SU-DHL-6 (cell line): Measurements from ENCODE around the gene SLC8B1.

Source experiments
- H2AFZ ChIP-seq: fragments of 200-600 bp; sonication (generic); 2 replicates; pipeline ENCODE4 v1.6.1; 2014; ENCODE audit warnings: low read depth, mild to moderate bottlenecking, moderate library complexity, mixed read lengths, antibody characterized with exemption, low read length; ENCODE audit not compliant: severe bottlenecking
- H3F3A ChIP-seq: fragments of 200-600 bp; shearing (Covaris generic); 2 replicates; pipeline ENCODE4 v1.6.0; 2016; ENCODE audit warnings: antibody characterized with exemption, mild to moderate bottlenecking; ENCODE audit not compliant: insufficient read depth
- H3K27ac ChIP-seq: fragments of 200-600 bp; sonication (generic); 2 replicates; pipeline ENCODE4 v1.5.1; 2016; ENCODE audit warnings: low read depth, mild to moderate bottlenecking, low read length, moderate library complexity, mixed read lengths
- H3K27me3 ChIP-seq: fragments of 200-600 bp; sonication (generic), shearing (Covaris generic); 2 replicates; pipeline ENCODE4 v1.6.0; 2014; ENCODE audit warnings: mild to moderate bottlenecking, low read length
- H3K36me3 ChIP-seq: fragments of 200-600 bp; sonication (generic); 2 replicates; pipeline ENCODE4 v1.6.1; 2014; ENCODE audit warnings: mild to moderate bottlenecking, low read length, mixed read lengths
- H3K4me2 ChIP-seq: fragments of 300-600, 200-600 bp; shearing (Covaris generic), sonication (generic); 2 replicates; pipeline ENCODE4 v1.6.0; 2014; ENCODE audit warnings: low read length, low read depth, mild to moderate bottlenecking; ENCODE audit not compliant: poor library complexity, severe bottlenecking
- H3K4me3 ChIP-seq: fragments of 200-600 bp; sonication (generic); 2 replicates; pipeline ENCODE4 v1.5.1; 2014; ENCODE audit warnings: antibody characterized with exemption, low read length, mild to moderate bottlenecking, mixed read lengths; ENCODE audit not compliant: insufficient read depth, poor library complexity, severe bottlenecking
- H3K79me2 ChIP-seq: fragments of 200-600 bp; sonication (generic); 2 replicates; pipeline ENCODE4 v1.6.1; 2014; ENCODE audit warnings: mild to moderate bottlenecking, low read length, moderate library complexity; ENCODE audit not compliant: insufficient read depth
- H3K9ac ChIP-seq: fragments of 200-600 bp; sonication (generic); 2 replicates; pipeline ENCODE4 v1.7.0; 2014; ENCODE audit warnings: mild to moderate bottlenecking, low read length
- H3K9me2 ChIP-seq: fragments of 200-600 bp; sonication (generic); replicated peaks from 2 replicates; pipeline ENCODE4 v1.6.1; 2014; ENCODE audit warnings: low read length; ENCODE audit not compliant: insufficient read depth
- H3K9me3 ChIP-seq: fragments of 200-600 bp; sonication (generic); 2 replicates; pipeline ENCODE4 v1.6.1; 2014; ENCODE audit warnings: low read length, mixed read lengths; ENCODE audit not compliant: insufficient read depth
- H4K20me1 ChIP-seq: fragments of 200-600 bp; sonication (generic); 2 replicates; pipeline ENCODE4 v1.6.1; 2014; ENCODE audit warnings: low read depth, mild to moderate bottlenecking, antibody characterized with exemption, low read length, moderate library complexity, mixed read lengths
- EZH2phosphoT487 ChIP-seq: fragments of 200-600 bp; sonication (generic), shearing (Covaris generic); conservative IDR thresholded peaks from 2 replicates; pipeline ENCODE4 v1.6.1; 2018; ENCODE audit warnings: mild to moderate bottlenecking, antibody characterized with exemption, low read length, moderate library complexity, mixed read lengths
- TF ChIP-seq, protein P1 (sequence below): fragments of 200-600 bp; sonication (generic); IDR thresholded peaks from one replicate; pipeline ENCODE4 v1.5.1; 2017; ENCODE audit warnings: antibody characterized with exemption, mild to moderate bottlenecking, low read length, moderate library complexity; ENCODE audit not compliant: insufficient read depth, poor library complexity, severe bottlenecking

Gene SLC8B1

DNA sequence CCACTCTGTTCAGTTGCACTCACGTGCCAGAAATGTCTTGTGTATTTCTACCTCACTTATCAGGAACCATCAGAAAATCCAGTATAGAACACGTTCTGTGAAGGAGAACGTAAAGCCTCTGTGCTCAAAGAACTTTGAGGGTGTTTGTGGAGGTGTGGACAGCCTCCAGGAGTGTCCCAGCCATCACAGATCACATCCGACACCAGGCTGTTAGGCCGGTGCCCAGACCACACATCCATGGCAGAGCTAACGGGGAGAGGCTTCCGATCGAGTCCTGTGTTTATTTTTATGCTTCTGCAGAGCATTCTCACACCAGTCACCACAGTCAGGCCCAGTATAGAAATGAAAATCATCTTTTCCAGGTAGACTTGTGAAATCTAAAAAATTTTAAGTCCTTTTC is 60.1 kb downstream of the SLC8B1 start:
- Histone ChIP-seq H3K9ac (no peak overlapping the region), H3K9me3 (no peaks in the 10 kb centered on the region), H3K27me3 (no peaks in the 10 kb centered on the region), H3K4me3 (no peak overlapping the region), H3K79me2 (no peaks in the 10 kb centered on the region), H3K4me2 (no peak overlapping the region), H2AFZ (no peak overlapping the region), H3K27ac (no peak overlapping the region), H4K20me1 (no peaks in the 10 kb centered on the region), H3F3A (no peaks in the 10 kb centered on the region), H3K36me3 (no peaks in the 10 kb centered on the region), H3K9me2 (no peaks in the 10 kb centered on the region)
- TF ChIP-seq, protein P1, sequence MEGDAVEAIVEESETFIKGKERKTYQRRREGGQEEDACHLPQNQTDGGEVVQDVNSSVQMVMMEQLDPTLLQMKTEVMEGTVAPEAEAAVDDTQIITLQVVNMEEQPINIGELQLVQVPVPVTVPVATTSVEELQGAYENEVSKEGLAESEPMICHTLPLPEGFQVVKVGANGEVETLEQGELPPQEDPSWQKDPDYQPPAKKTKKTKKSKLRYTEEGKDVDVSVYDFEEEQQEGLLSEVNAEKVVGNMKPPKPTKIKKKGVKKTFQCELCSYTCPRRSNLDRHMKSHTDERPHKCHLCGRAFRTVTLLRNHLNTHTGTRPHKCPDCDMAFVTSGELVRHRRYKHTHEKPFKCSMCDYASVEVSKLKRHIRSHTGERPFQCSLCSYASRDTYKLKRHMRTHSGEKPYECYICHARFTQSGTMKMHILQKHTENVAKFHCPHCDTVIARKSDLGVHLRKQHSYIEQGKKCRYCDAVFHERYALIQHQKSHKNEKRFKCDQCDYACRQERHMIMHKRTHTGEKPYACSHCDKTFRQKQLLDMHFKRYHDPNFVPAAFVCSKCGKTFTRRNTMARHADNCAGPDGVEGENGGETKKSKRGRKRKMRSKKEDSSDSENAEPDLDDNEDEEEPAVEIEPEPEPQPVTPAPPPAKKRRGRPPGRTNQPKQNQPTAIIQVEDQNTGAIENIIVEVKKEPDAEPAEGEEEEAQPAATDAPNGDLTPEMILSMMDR = no peak
- no peak for TF ChIP-seq EZH2phosphoT487

DNA sequence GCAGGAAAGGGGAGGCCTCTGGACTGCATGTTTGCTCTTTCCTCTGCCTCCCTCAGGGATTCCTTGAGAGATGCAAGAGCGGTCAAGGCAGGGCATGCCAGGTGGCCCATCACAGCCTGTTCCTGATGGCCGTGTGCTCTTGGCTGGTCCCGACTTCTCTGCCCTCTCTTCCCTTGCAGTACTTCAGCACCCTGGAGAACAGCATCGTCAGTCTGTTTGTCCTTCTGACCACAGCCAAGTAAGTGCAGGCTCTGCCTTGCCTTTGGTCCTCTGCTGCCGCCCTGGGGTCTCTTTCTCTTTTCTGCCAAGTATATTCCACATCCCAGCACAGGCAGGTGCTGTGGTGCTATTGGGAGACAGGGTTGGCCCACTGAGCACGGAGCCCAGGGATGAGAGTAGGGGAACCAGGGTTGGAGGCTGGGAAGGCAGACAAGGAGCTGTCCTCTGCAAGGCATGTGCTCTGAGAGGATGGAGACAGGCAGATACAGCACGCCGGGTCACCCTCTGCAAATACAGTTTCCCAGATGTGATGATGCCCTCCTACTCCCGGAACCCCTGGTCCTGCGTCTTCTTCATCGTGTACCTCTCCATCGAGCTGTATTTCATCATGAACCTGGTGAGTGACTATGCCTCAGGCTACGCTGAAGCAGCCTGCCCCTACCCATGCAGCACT is 61.7 kb downstream of the SLC8B1 start:
- TF ChIP-seq, protein P1 = no peak
- no peaks in the 10 kb centered on the region for H3F3A ChIP-seq
- no peak overlapping the region for H3K9ac ChIP-seq
- no peaks in the 10 kb centered on the region for H3K36me3 ChIP-seq
- H3K4me2 ChIP-seq = no peak overlapping the region
- no peak overlapping the region for H2AFZ ChIP-seq
- H4K20me1 ChIP-seq = no peaks in the 10 kb centered on the region
- no peak overlapping the region for H3K27ac ChIP-seq
- no peaks in the 10 kb centered on the region for H3K79me2 ChIP-seq
- H3K9me3 ChIP-seq = no peaks in the 10 kb centered on the region
- H3K27me3 ChIP-seq = no peaks in the 10 kb centered on the region
- no peak overlapping the region for H3K4me3 ChIP-seq
- no peaks in the 10 kb centered on the region for H3K9me2 ChIP-seq

DNA sequence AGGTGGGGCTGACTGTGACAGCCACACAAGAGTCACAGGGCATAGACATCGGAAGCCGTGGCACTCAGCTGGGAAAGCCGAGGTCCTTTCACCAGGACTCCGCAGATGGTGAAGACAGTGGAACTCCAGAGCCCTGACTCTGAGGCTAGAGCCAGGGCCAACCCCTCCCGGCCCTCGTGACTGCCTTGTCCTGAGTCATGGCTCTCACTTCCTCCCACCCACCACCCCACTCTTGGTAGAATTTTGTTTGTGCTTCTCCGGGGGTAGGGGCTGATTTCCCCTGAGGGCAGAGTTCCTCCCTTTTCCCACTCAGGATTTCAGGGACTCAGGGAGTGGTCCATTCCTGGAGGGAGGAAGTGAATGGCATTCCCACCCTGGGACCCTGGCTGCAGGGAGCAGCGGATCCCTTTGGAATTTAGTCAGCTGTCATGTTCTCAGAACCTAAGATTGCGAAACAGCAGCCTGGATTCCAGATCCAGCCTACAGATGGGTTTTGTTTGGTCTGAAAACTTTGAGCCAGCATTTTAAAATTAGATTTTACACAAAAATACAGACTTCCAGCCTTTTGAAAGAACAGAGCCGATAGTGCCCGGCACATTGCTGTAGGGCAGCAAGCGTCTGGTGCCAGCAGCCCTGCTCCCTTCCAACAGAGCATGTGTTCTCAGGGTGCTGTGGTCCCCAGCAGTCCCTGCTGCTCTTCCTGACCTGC is 62.9 kb downstream of the SLC8B1 start:
- no peaks in the 10 kb centered on the region for H3K9me3 ChIP-seq
- no peaks in the 10 kb centered on the region for H3K36me3 ChIP-seq
- no peaks in the 10 kb centered on the region for H3K27me3 ChIP-seq
- no peaks in the 10 kb centered on the region for H3K9me2 ChIP-seq
- no peaks in the 10 kb centered on the region for H4K20me1 ChIP-seq
- no peak overlapping the region for H3K9ac ChIP-seq
- no peak overlapping the region for H3K27ac ChIP-seq
- H3K4me3 ChIP-seq = no peak overlapping the region
- no peak overlapping the region for H3K4me2 ChIP-seq
- TF ChIP-seq, protein P1 = no peak
- no peak for TF ChIP-seq EZH2phosphoT487
- no peaks in the 10 kb centered on the region for H3F3A ChIP-seq
- H2AFZ ChIP-seq = no peak overlapping the region
- H3K79me2 ChIP-seq = no peaks in the 10 kb centered on the region
